Measurements from ENCODE around the gene USP2.
A peak's percentile ranks its signal among the peaks of the same experiment; 100 is the strongest.

The USP2 gene
- total RNA-seq: 3.0 reads per million, percentile 10 among the genes with 10 or more reads in this experiment

- DNase-seq: peak; percentile 96
Measured at GRCh38 chr11:119381181-119381988, at the start of gene USP2. USP2 (minus strand) TSS chr11:119381690; CDS start chr11:119373480, 8,210 bp downstream.

- no peak for DNase-seq
Measured at GRCh38 chr11:119427279-119427678, 45.8 kb upstream of the USP2 start.

- no peak for DNase-seq
Measured at GRCh38 chr11:119426142-119426541, 44.7 kb upstream of the USP2 start.

- no peak for DNase-seq
Measured at GRCh38 chr11:119424775-119425174, 43.3 kb upstream of the USP2 start.

- no peak for DNase-seq
Measured at GRCh38 chr11:119424276-119424675, 42.8 kb upstream of the USP2 start.

- no peak for DNase-seq
Measured at GRCh38 chr11:119423509-119424254, 42.2 kb upstream of the USP2 start.

GRCh38 chr11:119422809-119423508, 41.5 kb upstream of the USP2 start, which contains the start of gene THY1:
THY1 (minus strand) TSS chr11:119423172; CDS start chr11:119420905, 2,267 bp downstream.
- no peak for DNase-seq

- no peak for DNase-seq
Measured at GRCh38 chr11:119421941-119422808, 40.7 kb upstream of the USP2 start.

- no peak for DNase-seq
Measured at GRCh38 chr11:119421351-119421750, 39.9 kb upstream of the USP2 start.

- no peak for DNase-seq
Measured at GRCh38 chr11:119420631-119421030, 39.1 kb upstream of the USP2 start.

GRCh38 chr11:119419834-119420492, 38.5 kb upstream of the USP2 start:
- no peak for DNase-seq

GRCh38 chr11:119419246-119419645, 37.8 kb upstream of the USP2 start:
- no peak for DNase-seq

- no peak for DNase-seq
Measured at GRCh38 chr11:119418759-119419158, 37.3 kb upstream of the USP2 start.

GRCh38 chr11:119417726-119418540, 36.4 kb upstream of the USP2 start:
- no peak for DNase-seq

- no peak for DNase-seq
Measured at GRCh38 chr11:119416606-119417580, 35.4 kb upstream of the USP2 start.

- no peak for DNase-seq
Measured at GRCh38 chr11:119415966-119416365, 34.5 kb upstream of the USP2 start.

- DNase-seq: no peak
Measured at GRCh38 chr11:119415517-119415916, 34.0 kb upstream of the USP2 start.

- no peak for DNase-seq
Measured at GRCh38 chr11:119414734-119415133, 33.2 kb upstream of the USP2 start.

GRCh38 chr11:119414321-119414720, 32.8 kb upstream of the USP2 start:
- DNase-seq: no peak

Data from effector CD4-positive, alpha-beta T cell (primary cell).